Measurements from ENCODE around the gene PHF19.

The PHF19 gene

DNA sequence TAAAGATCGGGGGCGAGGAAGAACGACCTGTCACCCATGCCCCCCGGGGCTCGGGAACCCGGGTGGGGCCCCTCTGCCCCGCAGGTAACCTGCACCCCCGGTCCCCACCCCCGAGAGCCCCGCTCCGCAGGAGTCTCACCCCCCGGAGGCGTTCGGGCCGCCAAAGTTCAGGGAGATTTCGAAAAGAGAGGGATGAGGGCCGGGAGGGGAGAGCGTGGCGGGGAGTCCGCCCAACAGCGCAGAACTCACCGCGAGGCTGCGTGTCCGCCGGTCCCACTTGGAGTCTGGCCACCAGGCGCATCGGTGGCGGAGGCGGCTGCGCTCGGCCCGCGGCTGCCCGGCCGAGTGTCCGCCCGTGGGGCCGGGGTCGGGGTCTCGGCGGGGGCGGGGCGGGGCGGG lies at the start of gene PHF19:
PHF19 (minus strand) TSS at position 347 of the 399 bp plus-strand sequence. CDS start 2,447 bp downstream, outside the sequence.
- DNase-seq, result no peak

- DNase-seq, result no peak
Observed at GRCh38 chr9:120926397-120926928, 49.5 kb upstream of the PHF19 start, which contains the start of gene TRAF1. TRAF1 (minus strand) TSS chr9:120926796; CDS start chr9:120926075, 721 bp downstream.

DNA sequence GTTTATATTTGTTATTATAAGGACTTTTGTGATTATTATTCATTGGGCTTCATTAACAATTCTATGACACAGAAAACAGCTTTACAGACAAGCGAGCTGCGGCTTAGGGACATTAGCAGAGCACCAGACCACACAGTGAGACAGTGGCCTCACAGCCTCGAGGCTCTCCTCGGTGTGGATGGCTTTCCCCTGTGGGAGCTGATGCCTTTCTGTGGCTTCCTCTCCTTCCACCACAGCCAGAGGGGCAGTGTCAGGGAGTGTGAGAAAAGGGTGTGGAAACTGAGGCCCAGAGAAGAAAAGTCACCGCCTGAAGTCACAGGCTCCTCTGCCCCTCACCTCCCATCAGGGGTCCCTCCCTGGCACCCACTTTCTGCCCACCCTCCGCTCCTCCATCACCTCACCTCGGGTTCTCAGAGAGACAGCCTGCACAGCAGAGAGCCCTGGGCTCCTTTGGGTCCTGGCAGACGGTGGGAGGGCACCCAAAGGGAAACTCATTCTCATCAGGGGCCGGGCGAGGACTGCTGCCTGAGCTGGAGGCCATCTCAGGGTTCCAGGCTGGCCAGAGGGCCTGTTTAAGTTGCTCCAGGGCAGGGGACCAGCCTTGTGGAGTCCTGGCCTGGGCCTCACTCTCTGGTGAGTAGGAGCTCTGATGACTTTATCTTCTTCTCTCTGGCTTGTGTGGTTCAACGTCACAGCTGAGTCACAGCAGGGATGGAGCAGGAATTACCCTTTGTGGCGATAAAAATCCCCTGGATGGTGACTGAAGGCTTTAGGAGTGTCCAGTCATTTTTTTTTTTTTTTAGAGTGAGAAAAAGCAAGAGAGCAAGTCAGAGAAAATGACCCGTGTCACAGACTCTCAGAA lies 48.8 kb upstream of the PHF19 start:
- no peak for DNase-seq

DNA sequence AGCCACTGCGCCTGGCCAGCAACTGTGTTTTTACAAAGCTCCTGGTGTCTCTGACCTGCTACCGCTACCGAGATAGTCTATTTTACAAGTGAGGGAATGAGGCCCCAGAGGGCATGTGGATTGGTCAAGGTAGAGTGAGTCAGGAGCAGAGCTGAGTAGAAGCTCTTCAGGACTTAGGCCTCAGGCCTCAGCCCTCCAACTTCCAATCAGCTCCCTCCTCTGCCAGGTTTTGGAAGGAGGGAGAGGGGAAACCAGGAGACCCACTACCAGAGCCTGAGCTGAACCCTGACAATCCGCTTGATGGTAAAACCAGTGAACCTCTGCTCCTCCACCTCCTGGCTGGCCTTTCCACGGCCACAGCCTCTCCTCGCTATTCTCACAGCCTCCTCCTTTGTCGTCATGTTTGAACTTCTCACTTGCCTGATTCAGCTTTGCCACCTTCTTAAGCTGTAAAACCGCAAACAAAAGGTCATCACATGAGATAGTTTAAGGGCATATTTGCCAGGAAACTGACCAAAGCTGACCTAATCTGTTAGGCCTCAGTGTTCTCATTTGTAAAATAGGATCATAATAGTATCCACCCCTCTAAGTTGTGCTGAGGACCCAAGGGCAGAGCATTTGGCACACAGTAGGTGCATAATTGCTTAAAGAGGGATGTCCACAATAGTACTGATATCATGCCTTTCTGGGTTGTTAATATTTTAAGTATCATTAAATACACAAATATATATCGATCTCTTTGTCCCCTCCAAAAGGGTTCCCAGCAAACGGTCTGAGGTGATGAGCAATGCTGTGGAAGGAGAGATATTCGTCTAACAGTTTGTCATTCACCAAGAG lies 47.9 kb upstream of the PHF19 start:
- no peak for DNase-seq

- DNase-seq, result no peak
Observed at GRCh38 chr9:120923620-120924328, 46.8 kb upstream of the PHF19 start.

DNA sequence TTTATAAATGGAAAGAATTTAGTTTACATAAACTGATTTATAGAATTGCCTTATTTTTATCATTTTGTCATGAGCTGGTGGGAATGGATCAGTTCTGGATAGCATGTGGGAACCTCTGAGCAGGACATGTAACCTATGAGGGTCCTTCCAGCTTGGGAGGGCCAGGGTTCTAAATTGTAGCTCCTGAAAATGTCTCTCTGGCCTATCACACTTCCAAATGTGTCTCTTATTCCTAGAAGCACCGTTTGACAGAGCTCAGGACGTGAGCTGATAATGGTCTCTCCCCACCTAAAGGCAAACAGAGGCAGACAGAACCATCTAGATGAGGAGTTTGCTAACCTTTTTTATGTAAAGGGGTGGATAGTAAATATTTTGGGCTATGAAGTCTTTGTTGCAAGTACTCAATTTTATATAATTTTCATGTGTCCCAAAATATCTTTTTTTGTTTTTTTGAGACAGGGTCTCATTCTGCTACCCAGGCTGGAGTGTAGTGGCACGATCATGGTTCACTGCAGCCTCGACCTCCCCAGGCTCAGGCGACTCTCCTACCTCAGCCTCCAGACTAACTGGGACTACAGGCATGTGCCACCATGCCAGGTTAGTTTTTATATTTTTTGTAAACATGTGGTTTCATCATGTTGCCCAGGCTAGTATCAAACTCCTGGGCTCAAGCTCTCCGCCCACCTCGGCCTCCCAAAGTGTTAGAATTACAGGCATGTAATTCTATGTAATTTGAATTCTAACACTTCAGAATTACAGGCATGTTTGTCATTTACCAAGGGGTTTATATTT lies 45.6 kb upstream of the PHF19 start:
- DNase-seq, result no peak

GRCh38 chr9:120921661-120922181 lies 44.7 kb upstream of the PHF19 start:
- DNase-seq, result peak; percentile 18

DNA sequence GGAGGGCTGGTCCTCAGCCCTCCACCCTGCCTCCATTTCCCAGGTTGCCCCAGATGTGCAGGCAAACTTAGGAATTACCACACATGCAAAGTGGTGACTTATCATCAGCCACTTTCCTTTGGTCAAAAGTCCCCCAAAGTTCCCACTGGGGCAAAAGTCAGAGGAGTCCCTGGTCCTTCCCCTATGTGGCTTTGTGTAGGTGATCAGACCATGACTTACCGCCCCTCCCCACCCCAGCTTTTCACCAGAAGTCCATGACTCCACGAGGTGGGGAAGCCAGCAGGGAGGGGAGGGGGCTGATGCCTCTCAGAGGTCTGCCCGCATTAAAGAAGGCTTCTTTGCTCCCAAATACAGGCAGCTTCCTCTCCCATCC lies 43.8 kb upstream of the PHF19 start:
- DNase-seq, result no peak

DNA sequence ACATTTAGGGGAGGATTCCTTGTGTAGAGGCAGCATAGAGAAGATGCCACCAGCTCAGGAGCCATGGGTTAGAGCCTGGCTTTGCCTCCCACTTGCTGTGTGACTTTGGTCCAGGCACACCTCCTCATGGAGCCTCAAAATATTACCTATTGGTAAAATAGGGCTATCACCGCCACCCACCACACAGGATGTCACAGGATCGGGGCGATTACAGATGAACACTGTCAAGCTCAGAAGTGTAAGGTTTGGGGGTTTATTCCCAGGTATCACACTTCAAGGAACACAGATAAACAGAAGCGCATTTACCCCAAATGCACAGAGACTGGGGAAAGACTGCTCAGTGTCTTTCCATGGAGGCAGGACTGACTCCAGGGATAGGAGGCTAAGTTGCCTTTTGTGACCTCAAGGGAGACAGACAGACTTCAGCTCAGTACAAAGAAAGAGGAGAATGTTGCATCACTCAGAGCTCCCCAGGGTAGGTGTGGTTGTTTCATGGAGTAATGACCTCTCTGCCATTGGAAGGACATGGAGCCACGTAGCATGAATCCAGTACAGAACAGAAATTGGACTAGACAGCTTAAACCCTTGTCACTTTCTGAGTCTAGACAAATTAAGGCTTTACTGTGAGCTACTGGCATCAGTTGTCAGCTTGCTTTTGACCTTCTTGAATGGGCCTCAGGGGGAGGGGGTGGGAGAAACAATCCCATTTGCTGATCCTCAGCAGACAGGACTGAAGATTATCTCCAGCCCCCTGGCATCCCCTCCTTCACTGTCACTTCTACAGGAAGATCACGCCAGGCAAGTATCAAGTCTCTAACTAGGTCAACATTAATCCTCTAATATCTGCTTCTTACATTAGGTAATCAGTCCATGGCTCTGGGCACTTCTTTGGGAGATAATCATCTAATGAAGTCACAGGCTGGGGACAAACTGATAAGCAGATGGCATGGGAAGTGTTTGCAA lies 43.1 kb upstream of the PHF19 start:
- peak; percentile 64 for DNase-seq

- no peak for DNase-seq
Observed at GRCh38 chr9:120918931-120919842, 42.2 kb upstream of the PHF19 start.

DNA sequence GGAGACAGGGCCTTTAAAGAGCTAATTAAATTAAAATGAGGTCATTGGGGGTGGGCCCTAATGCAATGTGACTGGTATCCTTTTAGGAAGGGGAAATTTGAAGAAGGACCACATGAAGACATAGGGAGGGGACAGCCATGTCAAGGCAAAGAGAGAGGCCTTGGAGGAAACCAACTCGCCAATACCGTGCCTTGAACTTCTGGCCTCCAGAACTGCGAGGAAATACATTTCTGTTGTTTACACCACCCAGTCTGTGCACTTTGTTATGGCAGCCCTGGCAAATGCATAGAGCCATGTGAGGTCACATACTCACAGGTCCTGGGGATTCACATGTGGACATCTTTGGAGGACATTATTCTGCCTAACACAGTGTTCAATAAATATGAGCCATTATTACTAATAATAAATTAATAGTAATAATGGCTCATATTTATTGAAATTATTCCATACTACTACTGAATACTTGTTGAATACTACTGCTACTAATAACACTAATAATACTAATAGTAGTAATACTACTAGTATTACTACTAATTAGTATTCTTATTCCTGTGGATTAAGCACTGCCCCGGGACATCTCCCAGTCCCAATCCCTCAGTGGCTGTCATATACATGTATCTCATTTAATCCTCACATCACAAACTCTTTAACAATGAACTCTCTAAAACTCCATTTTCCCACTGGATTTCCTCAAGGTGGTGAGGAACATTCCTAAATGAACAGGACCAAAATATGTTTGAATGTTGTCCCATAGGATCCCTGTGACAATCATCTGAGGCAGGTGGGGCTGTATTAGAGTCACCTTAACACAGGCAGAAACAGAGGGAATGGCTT lies 41.2 kb upstream of the PHF19 start:
- no peak for DNase-seq

DNA sequence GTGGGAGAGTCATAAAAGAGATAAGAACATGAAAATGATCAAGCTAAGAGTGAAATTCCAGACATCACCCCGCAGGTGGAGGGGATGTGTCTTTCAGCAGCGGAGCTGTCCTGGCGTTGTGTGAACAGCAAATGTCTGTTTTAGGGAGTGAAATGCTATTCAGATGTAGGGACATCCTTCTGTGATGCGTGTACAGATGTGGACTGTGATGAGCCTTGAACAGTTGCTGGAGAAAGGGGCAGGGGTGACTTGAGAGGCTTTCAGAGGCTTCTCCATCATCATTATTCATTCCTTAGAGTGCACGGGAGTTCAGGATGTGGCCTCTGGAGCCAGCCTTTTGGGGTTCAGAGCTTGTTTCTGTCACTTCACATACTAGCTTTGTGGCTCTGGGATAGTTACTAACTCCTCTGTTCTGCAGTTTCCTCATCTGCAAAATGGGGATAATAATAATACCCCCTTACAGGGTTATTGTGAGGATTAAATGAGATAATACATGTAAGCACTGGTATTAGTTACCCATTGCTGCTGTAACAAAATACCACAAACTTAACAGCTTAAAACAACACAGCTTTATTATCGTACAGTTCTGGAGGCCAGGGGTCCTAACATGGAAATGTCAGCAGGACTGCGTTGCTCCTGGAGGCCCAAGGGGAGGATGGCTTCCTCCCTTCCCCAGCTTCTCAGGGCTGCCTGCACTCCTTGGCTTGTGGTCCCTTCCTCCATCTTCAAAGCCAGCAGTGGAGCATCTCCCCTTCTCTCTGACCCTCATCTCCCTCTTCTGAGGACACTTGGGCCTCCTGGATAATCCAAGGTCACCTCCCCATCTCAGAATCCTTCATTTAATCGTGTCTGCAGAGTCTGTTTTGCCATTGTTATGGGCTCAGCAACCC lies 40.2 kb upstream of the PHF19 start:
- DNase-seq, result no peak

- DNase-seq, result no peak
Observed at GRCh38 chr9:120916588-120916987, 39.6 kb upstream of the PHF19 start.

- DNase-seq, result no peak
Observed at GRCh38 chr9:120915854-120916470, 39.0 kb upstream of the PHF19 start.

GRCh38 chr9:120914953-120915352 lies 38.0 kb upstream of the PHF19 start:
- no peak for DNase-seq

- no peak for DNase-seq
Observed at GRCh38 chr9:120914396-120914795, 37.4 kb upstream of the PHF19 start.
